H1 (cell line): ENCODE results near the gene ZNF622. TPM values are rescaled to one million over a fixed set of nuclear protein-coding genes. Genes with fewer than 3 reads are reported as not detected.

Experiments
- CTCF ChIA-PET: fragments of 300-600 bp; sonication (Branson Sonifier 250); formaldehyde crosslinking; loops from one replicate; lab custom pipeline; 2021; ENCODE audit not compliant: partially characterized antibody; lab: Charles Lee
- POLR2A ChIA-PET: fragments of 300-600 bp; sonication (Branson Sonifier 250); formaldehyde crosslinking; loops from one replicate; lab custom pipeline; 2021; ENCODE audit warnings: inconsistent platforms; ENCODE audit not compliant: partially characterized antibody; lab: Charles Lee
- DNase-seq, 2 experiments: peaks; one replicate each; pipeline versions ENCODE4 v3.0.0 to v3.0.0-alpha.2; 2010 to 2022; ENCODE audit warnings: low spot score in 2 of 2, low read depth in 1 of 2, mixed read lengths in 1 of 2
- FAIRE-seq: peaks from 2 replicates; lab custom pipeline; 2011; peaks lifted over from hg19 to GRCh38; lab: Jason Lieb, UNC
- H2AFZ ChIP-seq: 2 replicates; pipeline ENCODE4 v1.8.1; 2012; ENCODE audit warnings: low read length, inconsistent platforms
- H2AK5ac ChIP-seq: 2 replicates; pipeline ENCODE4 v1.6.1; 2013; ENCODE audit warnings: low read depth, low read length
- H2BK120ac ChIP-seq: replicated peaks from 2 replicates; pipeline ENCODE3; 2013; ENCODE audit warnings: low read depth, low read length, inconsistent platforms
- H2BK12ac ChIP-seq: 2 replicates; pipeline ENCODE4 v1.6.1; 2013; ENCODE audit warnings: low read depth, low read length
- H2BK15ac ChIP-seq: 2 replicates; pipeline ENCODE4 v1.6.1; 2013; ENCODE audit warnings: low read length
- H2BK20ac ChIP-seq: 2 replicates; pipeline ENCODE4 v1.6.1; 2013; ENCODE audit warnings: low read length
- H2BK5ac ChIP-seq: 2 replicates; pipeline ENCODE4 v1.6.1; 2013; ENCODE audit warnings: low read depth, low read length
- H3K14ac ChIP-seq: 2 replicates; pipeline ENCODE4 v1.6.1; 2013; ENCODE audit warnings: inconsistent platforms; ENCODE audit not compliant: insufficient read length
- H3K18ac ChIP-seq: 2 replicates; pipeline ENCODE4 v1.6.1; 2013; ENCODE audit warnings: low read length; ENCODE audit errors: extremely low read depth
- H3K23ac ChIP-seq: 2 replicates; pipeline ENCODE4 v1.6.1; 2013; ENCODE audit warnings: inconsistent platforms; ENCODE audit not compliant: insufficient read length
- H3K23me2 ChIP-seq: 2 replicates; pipeline ENCODE4 v1.6.1; 2013; ENCODE audit warnings: low read depth, low read length
- H3K27ac ChIP-seq: 2 replicates; pipeline ENCODE4 v1.6.1; 2011; ENCODE audit warnings: low read depth, low read length, inconsistent platforms
- H3K27me3 ChIP-seq, 4 experiments: replicated peaks in 1 of 4; 1 replicate in 1 of 4; 2 replicates in 3 of 4; pipeline versions ENCODE4 v1.6.1 to v1.8.1; 2011 to 2013; ENCODE audit warnings: low read length in 3 of 4, mild to moderate bottlenecking in 3 of 4, inconsistent platforms in 2 of 4, mixed read lengths in 2 of 4, moderate library complexity in 1 of 4; ENCODE audit not compliant: control insufficient read depth in 3 of 4, insufficient read depth in 3 of 4; ENCODE audit errors: extremely low read depth in 1 of 4
- H3K36me3 ChIP-seq, 4 experiments: 2 replicates each; pipeline versions ENCODE4 v1.6.1 to v1.8.1; 2011 to 2013; ENCODE audit warnings: mild to moderate bottlenecking in 4 of 4, low read length in 3 of 4, moderate library complexity in 2 of 4, control low read depth in 1 of 4, inconsistent platforms in 1 of 4; ENCODE audit not compliant: insufficient read depth in 4 of 4, control insufficient read depth in 2 of 4
- H3K4ac ChIP-seq: replicated peaks from 2 replicates; pipeline ENCODE3; 2013; ENCODE audit warnings: low read length, low read depth, mixed read lengths, inconsistent platforms; ENCODE audit not compliant: insufficient read length
- H3K4me1 ChIP-seq, 4 experiments: replicated peaks in 1 of 4; 1 replicate in 1 of 4; 2 replicates in 3 of 4; pipeline versions ENCODE4 v1.6.1 to v1.8.1; 2011 to 2013; ENCODE audit warnings: low read length in 3 of 4, inconsistent platforms in 2 of 4, mixed read lengths in 1 of 4; ENCODE audit not compliant: insufficient read depth in 4 of 4, control insufficient read depth in 3 of 4
- H3K4me2 ChIP-seq, 2 experiments: 2 replicates each; pipeline versions ENCODE4 v1.6.1 to v1.8.1; 2011 to 2013; ENCODE audit warnings: low read depth in 2 of 2, low read length in 2 of 2, control low read depth in 1 of 2, inconsistent platforms in 1 of 2, mild to moderate bottlenecking in 1 of 2; ENCODE audit not compliant: insufficient read depth in 1 of 2
- H3K4me3 ChIP-seq, 4 experiments: fragments of 200-600, 300-600 bp in 1 of 4; sonication (generic), shearing (Covaris generic), sonication (Bioruptor Twin) in 1 of 4; 2 replicates each; pipeline versions ENCODE4 v1.5.1 to v1.8.1; 2011 to 2016; ENCODE audit warnings: low read length in 4 of 4, low read depth in 3 of 4, control low read depth in 2 of 4, inconsistent platforms in 2 of 4, mild to moderate bottlenecking in 2 of 4, mixed read lengths in 1 of 4, moderate library complexity in 1 of 4; ENCODE audit not compliant: insufficient read depth in 2 of 4; ENCODE audit errors: extremely low read depth in 1 of 4
- H3K56ac ChIP-seq: replicated peaks from 2 replicates; pipeline ENCODE3; 2013; ENCODE audit warnings: low read depth, mild to moderate bottlenecking, mixed read lengths, low read length, inconsistent platforms; ENCODE audit not compliant: insufficient read length
- H3K79me1 ChIP-seq: 2 replicates; pipeline ENCODE4 v1.6.1; 2013; ENCODE audit warnings: low read depth, low read length, control low read depth
- H3K79me2 ChIP-seq, 2 experiments: 2 replicates each; pipeline versions ENCODE4 v1.6.1 to v1.8.1; 2012 to 2013; ENCODE audit warnings: low read length in 2 of 2, mild to moderate bottlenecking in 2 of 2, inconsistent platforms in 1 of 2; ENCODE audit not compliant: insufficient read depth in 2 of 2, control insufficient read depth in 1 of 2
- H3K9ac ChIP-seq, 4 experiments: replicated peaks in 1 of 4; 1 replicate in 1 of 4; 2 replicates in 3 of 4; pipeline versions ENCODE4 v1.6.1 to v1.8.1; 2011 to 2013; ENCODE audit warnings: low read depth in 3 of 4, low read length in 3 of 4, control low read depth in 2 of 4, mild to moderate bottlenecking in 2 of 4, moderate library complexity in 2 of 4, inconsistent platforms in 1 of 4; ENCODE audit errors: extremely low read depth in 1 of 4
- H3K9me3 ChIP-seq, 2 experiments: 2 replicates each; pipeline versions ENCODE4 v1.6.1 to v1.8.1; 2012 to 2013; ENCODE audit warnings: mild to moderate bottlenecking in 2 of 2, moderate library complexity in 2 of 2, control low read depth in 1 of 2, inconsistent platforms in 1 of 2, low read depth in 1 of 2, low read length in 1 of 2, mixed read lengths in 1 of 2; ENCODE audit not compliant: insufficient read depth in 2 of 2
- H4K20me1 ChIP-seq, 2 experiments: replicated peaks in 1 of 2; 2 replicates each; pipeline versions ENCODE3 to v1.8.1; 2011 to 2013; ENCODE audit warnings: inconsistent platforms in 2 of 2, low read length in 2 of 2, mild to moderate bottlenecking in 1 of 2; ENCODE audit not compliant: insufficient read depth in 2 of 2, control insufficient read depth in 1 of 2
- H4K5ac ChIP-seq: 2 replicates; pipeline ENCODE4 v1.6.1; 2013; ENCODE audit warnings: low read length, low read depth, mixed read lengths, inconsistent platforms; ENCODE audit not compliant: insufficient read length
- H4K8ac ChIP-seq: 2 replicates; pipeline ENCODE4 v1.8.0; 2013; ENCODE audit warnings: mild to moderate bottlenecking, moderate library complexity, low read length, inconsistent platforms; ENCODE audit not compliant: insufficient read depth; ENCODE audit errors: extremely low read depth
- H4K91ac ChIP-seq: replicated peaks from 2 replicates; pipeline ENCODE3; 2013; ENCODE audit warnings: low read length, mixed read lengths, inconsistent platforms; ENCODE audit not compliant: insufficient read length
- CREB1 ChIP-seq: IDR thresholded peaks from 2 replicates; pipeline ENCODE4 v1.6.1; 2012; ENCODE audit warnings: inconsistent platforms
- HDAC6 ChIP-seq: IDR thresholded peaks from one replicate; pipeline ENCODE4 v1.7.1; 2012; ENCODE audit warnings: low read depth, mild to moderate bottlenecking, inconsistent platforms, low read length, moderate library complexity
- KDM5A ChIP-seq: fragments of 200-600 bp; IDR thresholded peaks from 2 replicates; pipeline ENCODE4 v1.7.1; 2012; ENCODE audit warnings: mild to moderate bottlenecking, low read length, inconsistent platforms, mixed read lengths
- RXRA ChIP-seq: IDR thresholded peaks from 2 replicates; pipeline ENCODE4 v1.6.1; 2011; ENCODE audit warnings: low read depth, mild to moderate bottlenecking, low read length, moderate library complexity; ENCODE audit not compliant: insufficient read depth
- SP2 ChIP-seq: IDR thresholded peaks from 2 replicates; pipeline ENCODE4 v1.6.1; 2012; ENCODE audit warnings: mild to moderate bottlenecking, low read length, inconsistent platforms
- TAF1 ChIP-seq: IDR thresholded peaks from 2 replicates; pipeline ENCODE4 v1.6.1; 2011; ENCODE audit warnings: mild to moderate bottlenecking, low read depth, low read length
- WGBS, 2 experiments: shearing (Covaris generic) in 1 of 2; methylation state at CpG; one replicate each; pipeline versions ENCODE4 v1.1.6 to v1.1.7; 2013 to 2015; ENCODE audit warnings: low lambda C conversion rate in 2 of 2, mixed read lengths in 2 of 2, inconsistent platforms in 1 of 2, low coverage in 1 of 2, missing lambda C conversion rate in 1 of 2; ENCODE audit not compliant: insufficient replicate concordance in 2 of 2, insufficient coverage in 1 of 2, insufficient read length in 1 of 2; ENCODE audit errors: extremely low coverage in 1 of 2, missing lambda C conversion rate in 1 of 2; 5-methylcytosine and 5-hydroxymethylcytosine counted together
- polyA plus RNA-seq, 7 experiments: library from polyadenylated mRNA; depleted of rRNA in 3 of 7; stranded (reverse) in 5 of 7; unstranded in 2 of 7; fragments of >200 nt in 5 of 7; fragments of 200-250 nt in 2 of 7; gene quantifications; 1 replicate in 5 of 7; 2 replicates in 1 of 7; 4 replicates in 1 of 7; pipeline versions ENCODE4 v1.2.1 to v1.2.3, GENCODE V29; 2011 to 2013; ENCODE audit warnings: missing spikeins in 2 of 7, mixed read lengths in 2 of 7
- total RNA-seq: library from RNA; stranded (reverse); fragmentation: NEBNext Ultra II Directional; extraction: Animal tissue kit (Norgen Biotek cat#: 25700); gene quantifications from 2 replicates; pipeline ENCODE4 v1.2.1, GENCODE V29; 2021

Gene ZNF622
- total and polyA plus RNA-seq, 2 of the 8 experiments (the other 6 are each of a cell fraction or from before 2014, with no cell fraction given) = 8.8 to 30.8 TPM

GRCh38 chr5:16505140-16505891, 39.7 kb upstream of the ZNF622 start:
- no peak overlapping the region for H3K56ac ChIP-seq
- no peak overlapping the region for H4K5ac ChIP-seq
- H3K79me1 ChIP-seq = no peaks in the 10 kb centered on the region
- no peaks in the 10 kb centered on the region for H3K27me3 ChIP-seq
- no peak overlapping the region for H2BK120ac ChIP-seq
- H3K9me3 ChIP-seq = no peaks in the 10 kb centered on the region
- CTCF ChIA-PET = interaction anchor here (1.7 kb wide), 1 partner anchor 32 kb away, joined by 3 read pairs; no protein-coding TSS in a partner anchor
- H2AFZ ChIP-seq = no peak overlapping the region
- no peak overlapping the region for H3K27ac ChIP-seq
- TF ChIP-seq HDAC6 (no peak), RXRA (no peak), CREB1 (no peak), SP2 (no peak), KDM5A (no peak), TAF1 (no peak)
- FAIRE-seq = no peak
- no peak overlapping the region for H3K14ac ChIP-seq
- H3K4me1 ChIP-seq = peaks cover 0 to 9% (median 2%) of the 10 kb centered on the region in 4 experiments; a peak in 4 of 7 replicates
- H3K18ac ChIP-seq = no peak overlapping the region
- H3K4ac ChIP-seq = no peak overlapping the region
- no peak overlapping the region for H2BK15ac ChIP-seq
- no peak overlapping the region for H3K9ac ChIP-seq
- H2BK12ac ChIP-seq = no peak overlapping the region
- peak overlapping the region; percentile 63; the same call in 1 of the 2 replicates for H4K8ac ChIP-seq
- WGBS, 2 experiments = 85% methylated on average over 17 of the region's 17 CpGs; no CpG with 5 or more reads in 1 of the 2 experiments
- H2BK5ac ChIP-seq = no peak overlapping the region
- no peak overlapping the region for H2AK5ac ChIP-seq
- H3K4me3 ChIP-seq = no peak overlapping the region
- no peaks in the 10 kb centered on the region for H3K79me2 ChIP-seq
- H2BK20ac ChIP-seq = no peak overlapping the region
- no peak overlapping the region for H3K23ac ChIP-seq
- no peak overlapping the region for H3K4me2 ChIP-seq
- no peak overlapping the region for H4K91ac ChIP-seq
- POLR2A ChIA-PET = interaction anchor here (1.1 kb wide), 1 partner anchor 13 kb away, joined by 3 read pairs; no protein-coding TSS in a partner anchor
- no peaks in the 10 kb centered on the region for H3K36me3 ChIP-seq
- H4K20me1 ChIP-seq = no peaks in the 10 kb centered on the region
- H3K23me2 ChIP-seq = no peaks in the 10 kb centered on the region
- no peak for DNase-seq
